ENCODE data around the gene SLC22A23.

Gene SLC22A23

DNA sequence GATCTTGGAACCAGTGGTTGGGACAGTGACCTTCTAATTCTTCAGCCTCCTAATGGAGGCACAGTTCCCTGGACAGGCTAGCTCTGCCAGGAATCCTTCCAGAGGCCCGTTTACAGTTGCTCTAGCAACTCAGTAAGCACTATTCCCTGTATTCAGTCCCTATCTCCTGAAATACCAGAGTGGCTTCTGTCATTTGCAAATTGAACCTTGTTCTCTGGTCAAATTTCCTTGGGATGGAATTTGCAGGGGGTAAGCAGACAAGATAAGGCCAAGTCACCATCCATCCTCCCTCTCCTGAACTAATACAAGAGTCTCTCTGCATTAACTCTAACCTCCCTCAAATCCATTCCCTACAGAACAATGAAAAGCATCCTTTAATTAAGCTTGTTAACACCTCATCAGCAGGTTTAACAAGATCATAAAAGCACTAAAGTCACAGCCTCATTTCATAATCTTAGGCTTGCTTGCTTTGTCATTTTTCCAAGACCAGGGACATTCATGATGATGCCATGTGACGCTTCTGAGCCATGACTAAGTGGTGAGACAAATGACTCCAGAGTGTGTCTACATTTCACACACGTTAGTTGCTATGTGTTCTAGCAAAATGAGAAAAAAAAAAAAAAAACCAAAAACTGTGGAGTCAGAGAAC is 37.1 kb downstream of the SLC22A23 start:
- DNase-seq = no peak

DNA sequence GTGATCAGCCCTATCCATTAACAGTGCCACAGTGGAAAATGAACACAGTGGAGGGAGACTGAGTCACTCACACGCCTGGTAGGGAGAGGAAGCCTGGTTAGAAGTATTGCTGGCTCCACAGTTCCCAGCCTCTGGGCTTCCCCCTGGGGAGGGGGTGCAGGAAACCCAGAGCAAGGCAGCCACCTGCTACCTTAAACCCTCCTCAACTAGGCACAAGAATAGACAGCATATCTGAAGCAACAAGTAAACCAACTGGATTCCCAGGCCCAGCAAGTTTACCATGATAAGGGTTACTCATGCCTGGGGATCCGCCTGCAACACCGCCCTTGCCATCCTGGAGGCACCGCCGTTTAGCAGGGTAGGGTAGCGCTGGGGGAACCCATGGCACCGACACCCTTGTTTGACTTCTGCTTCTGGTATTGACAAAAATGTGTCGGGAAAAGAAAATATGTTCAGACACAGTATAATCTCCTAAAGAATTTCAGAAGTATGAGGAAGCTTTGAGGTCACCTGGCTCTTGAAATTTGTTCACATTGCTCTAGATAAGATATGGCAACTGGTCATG is 38.3 kb downstream of the SLC22A23 start:
- DNase-seq = no peak

DNA sequence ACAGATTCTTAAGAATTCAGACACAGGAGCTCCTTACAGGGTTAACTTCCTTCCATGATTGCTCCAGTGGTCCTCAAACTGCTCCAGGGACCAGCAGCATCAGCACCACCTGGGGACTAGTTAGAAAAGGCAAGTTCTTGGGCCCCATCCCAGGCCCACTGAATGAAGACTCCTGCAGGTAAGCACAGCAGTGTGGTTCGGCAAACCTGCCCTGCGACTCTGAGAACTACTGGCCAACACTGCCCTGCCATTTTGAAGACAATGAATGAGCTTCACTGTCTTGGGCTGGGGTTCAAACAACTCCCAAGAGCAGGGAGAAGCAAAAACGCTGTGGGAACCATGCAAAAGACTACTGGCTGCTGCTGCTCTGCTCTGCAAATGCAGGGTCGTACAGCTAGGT is 39.4 kb downstream of the SLC22A23 start:
- DNase-seq = no peak

DNA sequence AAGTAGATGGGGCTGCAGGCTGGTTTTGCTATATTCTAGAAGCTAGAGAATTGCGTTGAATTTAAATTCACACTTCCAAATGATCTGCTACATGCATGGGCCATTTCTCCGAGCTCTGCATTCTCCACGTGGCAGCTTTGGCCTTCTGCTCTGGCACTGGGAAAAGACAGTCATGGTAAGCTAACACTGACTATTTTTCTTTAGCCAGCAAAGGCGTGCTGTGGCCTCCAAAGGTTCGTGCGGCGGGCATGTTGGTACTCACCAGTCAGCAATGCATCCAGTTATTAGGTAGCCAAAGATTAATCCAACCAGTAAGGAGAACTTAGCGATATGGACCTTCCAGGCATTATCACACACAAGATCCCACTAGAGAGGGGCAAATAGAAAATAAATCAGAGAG is 41.4 kb downstream of the SLC22A23 start:
- no peak for DNase-seq

DNA sequence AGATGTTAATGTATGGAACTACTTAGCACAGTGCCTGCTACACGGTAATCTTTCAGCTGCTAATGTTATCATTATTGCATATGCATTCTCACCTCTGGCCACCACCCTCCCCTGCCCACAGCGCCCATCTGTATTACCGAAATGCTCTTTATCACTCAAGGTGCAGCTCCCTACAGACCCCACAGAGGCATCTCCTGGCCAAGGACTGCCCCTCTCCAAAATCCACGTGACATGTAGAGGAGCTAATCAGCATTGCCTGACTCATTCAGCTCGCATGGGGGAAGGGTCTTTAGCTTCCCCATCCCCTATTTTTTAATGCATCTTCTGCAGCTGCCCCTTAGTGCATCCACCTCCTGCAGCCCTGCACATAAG is 41.8 kb downstream of the SLC22A23 start:
- DNase-seq = no peak

DNA sequence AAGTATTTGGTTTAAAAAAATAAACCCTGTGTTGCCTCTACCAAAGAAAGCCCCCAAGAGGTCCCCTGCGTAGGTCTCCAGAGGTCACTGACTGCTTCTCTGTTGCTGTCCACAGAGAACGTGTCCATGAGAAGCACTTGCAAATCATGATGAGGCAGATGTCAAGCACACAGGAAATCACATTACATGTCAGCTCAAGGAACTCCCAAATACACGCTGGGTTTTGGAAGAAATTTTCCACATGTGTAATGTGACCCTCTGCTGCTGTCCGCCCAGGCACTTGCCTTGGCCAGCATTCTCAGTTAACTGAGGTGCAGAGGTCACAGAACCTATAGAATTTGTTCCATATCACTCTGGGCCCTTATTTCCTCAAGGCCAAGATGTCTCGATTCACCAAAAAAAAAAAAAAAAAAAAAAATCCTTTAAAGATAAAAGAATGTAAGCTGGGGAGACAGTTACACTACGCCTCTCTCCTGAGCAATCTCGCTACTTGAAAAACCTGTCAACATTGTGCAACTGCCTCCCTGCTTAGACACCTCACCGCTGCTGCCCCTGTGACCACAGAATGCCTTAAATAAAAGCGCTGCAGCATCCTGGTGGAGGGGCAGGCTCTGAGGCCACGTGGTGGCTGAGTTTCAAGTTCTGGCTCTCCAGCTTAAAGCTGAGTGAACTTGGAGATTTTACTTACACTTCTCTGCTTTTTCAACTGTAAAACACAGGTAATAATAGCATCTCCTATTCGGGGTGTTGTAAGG is 42.3 kb downstream of the SLC22A23 start:
- DNase-seq = no peak

DNA sequence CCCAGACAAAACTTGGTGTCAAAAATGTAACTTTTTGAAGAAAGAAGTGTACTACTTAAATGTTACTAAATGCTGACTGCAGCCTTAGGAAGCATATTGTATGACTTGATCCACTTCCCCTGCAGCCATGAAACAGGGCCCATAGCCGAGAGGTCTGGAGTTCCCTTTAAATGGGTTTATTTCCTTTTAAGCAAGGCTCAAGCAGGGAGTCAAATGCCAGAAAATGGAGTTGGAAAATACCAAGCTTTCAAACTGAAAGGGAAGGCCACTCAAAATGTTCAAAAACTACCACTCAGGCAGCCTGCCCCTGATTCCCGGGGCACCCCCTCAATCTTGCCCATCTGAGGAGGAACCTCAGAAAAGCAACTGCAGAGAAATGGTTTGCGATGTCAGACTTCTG is 43.3 kb downstream of the SLC22A23 start:
- no peak for DNase-seq

DNA sequence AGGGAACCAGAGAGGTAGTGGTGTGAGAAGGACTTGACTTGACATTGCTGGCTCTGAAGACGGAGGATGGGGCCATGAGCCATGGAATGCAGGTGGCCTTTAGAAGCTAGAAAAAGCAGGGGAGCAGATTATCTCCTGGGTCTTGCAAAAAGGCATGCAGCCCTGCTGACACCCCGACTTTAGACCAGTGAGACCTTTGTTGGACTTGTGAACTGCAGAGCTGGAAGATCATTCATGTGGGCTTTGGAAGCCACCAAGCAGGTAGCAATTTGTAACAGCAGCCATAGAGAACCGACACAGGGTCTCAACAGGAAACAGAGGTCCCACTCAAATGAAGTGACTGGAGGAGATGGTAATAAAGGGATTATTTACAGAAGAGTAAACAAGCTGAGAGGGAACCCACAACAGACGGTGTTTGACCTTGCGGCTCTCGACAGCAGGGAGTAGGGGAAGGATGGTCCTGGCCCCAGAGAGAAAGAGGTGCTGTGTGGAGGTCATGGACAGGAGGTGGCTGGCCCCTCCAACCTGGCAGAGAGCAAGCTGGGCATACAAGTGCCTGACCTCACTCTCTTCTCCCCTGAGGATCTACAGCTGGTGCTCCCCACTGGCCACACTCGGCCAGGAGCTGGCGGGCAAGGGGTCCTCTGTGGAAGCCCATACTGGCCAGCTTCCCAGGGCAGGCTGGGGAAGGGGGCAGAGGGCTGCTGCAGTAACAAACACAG is 43.9 kb downstream of the SLC22A23 start:
- DNase-seq = no peak

DNA sequence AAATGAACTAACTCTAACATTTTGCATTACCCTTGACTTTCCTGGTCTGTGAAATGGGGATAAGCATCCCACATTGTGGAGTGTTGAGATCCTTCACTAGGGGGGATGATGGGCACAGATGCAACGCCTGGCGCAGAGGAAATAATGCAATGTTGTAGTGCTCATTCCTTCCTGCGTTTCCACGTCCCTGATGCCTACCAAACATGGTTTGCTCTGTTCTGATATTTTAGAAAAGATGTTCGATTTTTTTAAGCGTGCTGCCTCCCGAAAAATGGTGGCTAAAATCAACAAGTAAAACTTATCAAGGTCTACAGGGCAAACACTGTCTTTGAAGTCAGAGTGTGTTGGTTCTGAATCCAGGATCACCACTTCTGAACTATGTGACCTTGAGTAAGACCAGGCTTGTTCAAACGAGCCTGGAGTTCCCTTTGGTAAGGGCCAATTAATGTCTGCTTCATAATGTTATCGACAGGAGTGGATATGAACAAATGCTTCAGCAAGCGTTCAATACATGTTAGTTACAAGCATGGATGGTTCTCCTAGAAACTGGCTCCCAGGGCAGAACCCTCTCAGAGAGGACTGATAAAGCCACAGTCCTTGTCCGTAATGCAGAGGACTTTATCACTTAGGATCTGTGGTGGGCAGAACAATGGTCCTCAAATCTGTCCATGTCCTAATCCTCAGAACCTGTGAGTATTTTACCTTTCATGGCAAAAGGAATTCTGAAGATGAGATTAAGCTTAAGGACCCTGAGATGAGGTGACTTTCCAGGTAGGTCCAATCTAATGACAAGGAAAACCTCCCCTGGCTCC is 44.7 kb downstream of the SLC22A23 start:
- no peak for DNase-seq

DNA sequence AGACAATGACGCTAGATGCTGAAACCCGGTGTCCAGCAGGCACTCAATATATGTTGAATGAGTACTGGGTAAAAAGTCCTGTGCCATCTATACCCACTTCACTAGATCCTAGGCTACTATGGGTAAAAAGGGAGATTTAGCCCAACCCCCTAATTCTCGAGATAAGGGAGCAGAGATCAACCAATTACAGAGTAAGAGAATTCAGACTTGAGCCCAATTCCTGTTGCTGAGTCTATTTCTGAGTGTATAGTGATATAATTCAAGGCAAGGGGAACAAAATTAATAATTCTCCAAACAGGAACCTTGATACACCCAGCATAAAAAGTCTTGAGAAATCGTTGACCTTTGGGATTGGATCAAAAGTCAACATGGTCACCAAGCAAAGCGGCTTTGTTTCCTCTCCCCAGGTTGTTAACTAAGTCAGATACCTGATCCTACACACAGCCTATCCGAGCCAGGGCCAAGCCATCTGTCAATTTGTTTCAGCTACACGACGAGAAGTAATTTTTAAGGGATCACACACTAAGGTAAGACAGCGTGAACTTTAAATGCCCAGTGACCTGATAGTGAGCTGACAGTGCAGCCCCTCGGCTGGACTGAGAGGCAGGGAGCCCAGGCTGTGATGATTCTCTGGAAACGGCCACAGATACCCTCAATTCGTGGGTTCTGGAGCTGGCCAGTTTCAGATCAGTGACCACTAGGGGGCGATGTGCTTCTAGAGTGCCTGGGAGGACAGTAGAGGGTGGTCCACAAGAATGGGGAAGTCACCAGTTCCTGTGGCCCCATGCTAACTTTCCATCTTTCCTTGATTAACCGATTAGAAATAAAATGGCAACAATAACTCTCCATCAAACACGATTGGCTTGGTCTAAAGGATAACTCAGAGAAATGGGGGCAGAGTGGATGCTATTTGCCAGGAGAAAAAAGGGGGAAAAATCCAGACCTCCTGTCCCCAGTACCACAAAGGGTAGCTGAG is 46.2 kb downstream of the SLC22A23 start:
- peak; percentile 43 for DNase-seq

DNA sequence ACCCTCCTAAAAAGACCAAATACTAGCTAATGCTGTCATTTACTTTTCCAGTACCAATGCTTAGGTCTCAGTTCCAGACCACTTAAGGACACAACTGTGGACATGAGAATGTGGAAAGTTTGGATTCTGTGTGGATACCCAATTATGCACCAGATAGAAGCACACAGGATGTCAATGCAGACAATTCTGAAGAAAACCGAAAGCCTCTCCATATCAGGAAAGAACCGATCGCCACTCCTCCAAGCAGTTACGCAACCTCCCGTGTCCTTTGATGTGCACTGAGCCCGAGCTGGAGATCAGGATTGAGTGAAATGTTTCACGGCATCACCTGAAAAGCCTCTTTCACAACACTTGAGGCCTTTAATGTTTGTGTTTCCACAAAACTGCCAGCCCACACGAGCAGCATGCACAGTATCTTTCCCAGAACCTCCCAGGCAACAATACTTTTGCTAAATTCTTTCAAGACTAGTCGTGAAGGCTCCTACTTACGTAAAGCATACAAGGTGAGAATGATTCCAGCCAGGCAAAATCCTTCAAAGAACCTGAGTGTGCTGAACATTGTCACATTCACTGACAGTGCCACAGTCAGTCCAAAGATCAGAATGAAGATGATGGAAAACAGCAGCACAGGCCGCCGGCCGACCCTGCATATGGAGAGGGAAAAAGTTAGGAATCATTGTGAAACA is 47.0 kb downstream of the SLC22A23 start:
- peak; percentile 25 for DNase-seq

DNA sequence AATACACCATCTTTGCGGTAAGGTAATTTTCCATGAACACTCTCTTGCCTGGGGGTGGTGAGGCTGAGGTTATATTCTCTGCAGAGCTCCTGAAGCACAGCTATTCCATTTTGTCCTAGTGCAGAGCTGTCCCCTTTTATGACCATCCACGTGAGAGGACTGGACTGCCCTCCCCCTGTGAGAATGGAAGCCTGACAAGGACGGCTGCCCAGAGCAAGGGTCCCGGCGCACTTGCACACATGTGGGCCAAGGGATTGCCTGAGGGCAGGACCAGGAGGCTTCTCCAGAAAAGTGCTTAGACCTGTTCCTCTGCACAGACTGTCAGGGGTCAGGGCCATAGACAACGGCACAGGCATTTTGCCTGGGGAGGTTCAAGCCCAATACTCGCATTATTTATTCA is 48.2 kb downstream of the SLC22A23 start:
- DNase-seq = no peak

DNA sequence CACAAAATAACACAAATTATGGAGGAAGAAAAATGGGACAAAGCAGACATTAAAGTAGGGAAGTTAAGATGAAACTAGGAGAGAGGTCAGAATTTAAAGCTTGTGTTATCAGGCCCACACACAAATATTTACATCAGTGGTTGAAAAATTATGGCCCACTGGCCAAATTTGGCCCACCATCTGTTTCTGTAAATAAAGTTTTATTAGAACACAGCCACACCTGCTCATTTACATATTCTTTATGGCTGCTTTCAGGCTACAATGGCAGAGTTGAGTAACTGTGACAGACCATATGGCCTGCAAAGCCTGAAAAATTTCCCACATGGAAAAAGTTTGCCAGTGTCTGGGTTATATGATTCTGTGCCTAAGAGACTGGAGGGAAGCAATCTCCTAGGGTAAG is 49.0 kb downstream of the SLC22A23 start:
- no peak for DNase-seq

DNA sequence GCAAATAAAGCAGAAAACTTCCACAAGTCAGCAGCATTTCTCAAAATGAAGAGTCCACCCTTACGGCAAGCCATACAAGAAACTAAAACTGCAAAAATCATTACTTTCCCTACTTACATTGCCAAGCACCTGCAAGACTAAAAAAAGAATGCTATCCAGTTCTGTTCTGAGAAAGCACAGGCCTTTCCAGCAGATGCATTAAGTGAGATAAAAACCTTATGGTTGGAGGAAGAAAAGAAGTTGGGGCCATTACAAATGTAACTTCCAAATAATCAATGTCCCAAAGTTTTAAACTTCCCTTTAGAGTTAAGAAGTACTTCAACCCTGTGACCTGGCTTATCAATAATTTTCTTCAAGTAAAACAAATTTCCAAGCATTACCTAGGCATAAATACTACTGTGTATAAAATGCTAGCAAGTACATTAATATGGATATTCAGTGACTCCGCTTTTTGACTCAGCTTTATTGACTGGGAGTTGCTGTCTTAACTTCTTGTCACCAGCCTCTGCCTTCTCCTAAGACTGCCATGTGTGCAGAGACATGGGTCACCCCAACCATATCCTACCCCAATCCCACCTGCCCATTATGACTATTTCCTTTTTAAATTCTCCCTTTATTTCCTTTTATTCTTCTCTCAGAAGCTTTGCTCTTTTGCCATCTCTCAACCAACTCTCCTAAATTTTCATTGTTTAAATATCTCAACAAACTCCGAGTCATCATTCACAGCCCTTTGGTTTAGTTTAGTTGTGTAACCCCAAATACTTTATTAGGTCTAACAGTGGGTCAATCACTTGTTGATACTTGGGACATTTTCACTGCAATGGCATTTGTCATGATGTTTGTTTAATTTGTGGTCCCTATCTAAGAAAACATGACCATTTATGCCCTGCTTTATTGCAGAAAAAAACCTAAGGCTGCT is 49.7 kb downstream of the SLC22A23 start:
- DNase-seq = no peak

DNA sequence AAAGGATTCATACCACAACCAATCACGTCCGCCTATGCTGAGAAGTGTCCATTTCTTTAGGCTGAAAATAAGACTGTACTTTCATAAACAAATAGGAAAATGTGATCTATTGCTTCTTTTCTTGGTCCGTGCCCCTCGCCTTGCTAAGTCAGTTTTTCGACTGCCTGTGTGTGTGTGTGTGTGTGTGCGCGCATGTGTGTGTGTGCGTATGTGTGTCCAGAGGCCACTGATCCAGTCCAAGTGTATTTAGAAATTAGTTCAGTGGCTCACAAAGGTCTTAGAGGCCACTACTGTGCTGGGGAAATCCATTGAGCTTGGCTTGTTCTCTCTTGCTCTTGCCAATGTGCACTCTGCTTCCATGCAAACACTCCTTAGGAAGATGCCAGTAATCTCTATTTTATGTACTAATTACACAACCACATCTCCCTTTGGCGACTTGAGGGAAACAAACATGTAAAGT is 50.5 kb downstream of the SLC22A23 start:
- DNase-seq = no peak

DNA sequence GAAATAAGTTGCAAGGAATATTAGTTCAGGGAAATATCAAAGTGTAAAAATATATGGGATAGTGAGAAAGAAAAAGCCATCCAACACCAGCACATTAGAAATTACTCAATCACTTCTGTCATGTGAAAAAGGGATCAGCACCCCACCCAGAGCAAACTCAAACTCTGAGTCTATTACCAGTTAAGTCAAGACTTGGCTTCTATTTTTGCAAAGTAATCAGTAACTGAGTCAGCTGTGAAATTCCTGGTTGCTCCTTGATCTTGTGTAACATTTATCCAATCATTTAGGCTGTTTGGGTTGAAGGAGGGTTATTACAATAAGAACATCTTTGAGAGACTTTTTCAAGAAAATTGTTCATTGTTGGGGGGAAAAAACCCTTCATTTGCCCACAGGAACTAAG is 51.2 kb downstream of the SLC22A23 start:
- DNase-seq = no peak

DNA sequence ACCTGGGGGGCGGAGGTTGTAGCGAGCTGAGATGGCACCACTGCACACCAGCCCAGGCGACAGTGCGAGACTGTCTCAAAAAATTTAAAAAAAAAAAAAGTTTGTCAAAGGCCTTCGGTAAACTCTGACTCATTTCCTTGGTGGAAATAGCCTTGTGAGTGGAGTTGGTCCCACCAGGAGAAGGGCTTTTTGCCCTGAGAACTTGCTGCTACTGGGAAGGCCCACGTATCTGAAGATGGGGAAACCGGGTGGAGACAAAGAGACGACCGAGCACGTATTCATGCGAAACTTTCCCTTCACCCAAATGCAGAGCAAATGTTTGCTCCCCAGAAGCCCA is 51.7 kb downstream of the SLC22A23 start:
- no peak for DNase-seq

DNA sequence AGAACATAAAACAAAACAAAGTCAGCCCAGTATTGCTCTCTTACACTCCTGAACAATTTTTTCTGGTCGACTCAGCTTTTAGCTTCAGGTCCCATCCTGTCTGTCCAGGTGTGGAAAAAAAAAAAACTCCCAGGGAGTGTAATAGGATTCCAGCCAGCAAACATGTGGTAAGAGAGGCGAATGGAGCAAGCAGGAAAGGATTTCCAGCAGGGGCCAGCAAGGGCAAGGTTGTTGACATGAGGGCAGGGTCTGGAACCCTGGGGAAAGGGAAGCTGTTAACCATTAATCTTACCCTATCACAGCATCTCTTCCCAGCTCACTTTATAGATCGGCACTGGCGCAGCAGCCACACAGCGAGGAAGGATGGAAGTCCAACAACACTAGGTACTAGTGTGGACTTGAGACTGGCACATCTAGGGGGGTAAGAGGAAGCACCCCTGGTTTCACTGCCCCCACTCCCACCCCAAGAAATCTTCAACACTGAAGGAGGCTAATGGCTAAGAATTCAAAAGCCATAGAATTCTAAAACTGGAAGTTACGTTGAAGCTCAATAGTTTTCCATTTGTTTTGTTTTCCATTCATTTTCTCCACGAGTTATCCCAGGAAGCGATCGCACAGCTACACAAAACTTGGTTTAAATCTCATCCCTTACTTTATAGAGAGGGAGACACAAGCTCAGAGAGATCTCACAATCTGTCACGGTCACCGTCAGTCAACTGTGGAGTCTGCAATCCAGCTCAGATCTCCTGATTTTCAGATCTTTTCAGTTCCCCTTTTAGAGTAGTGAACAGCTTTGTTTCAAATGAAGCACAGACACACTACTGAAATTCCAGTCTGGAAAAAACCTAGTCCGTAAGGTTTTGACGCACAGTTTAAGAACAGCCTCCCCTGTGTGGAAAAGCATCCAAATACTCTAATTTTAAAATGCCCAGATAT is 53.3 kb downstream of the SLC22A23 start:
- DNase-seq = no peak

Measured in MV-4-11 (cell line).